Measurements from ENCODE around the gene SOX6.

The SOX6 gene

GRCh38 chr11:16121853-16122252, 234.5 kb downstream of the SOX6 start:
- no peak overlapping the region for H3K27ac Mint-ChIP-seq
- H3K4me1 Mint-ChIP-seq (ENCODE audit: low read depth) = no peaks in the 10 kb centered on the region
- no peak overlapping the region for H3K4me3 Mint-ChIP-seq
- H3K27me3 Mint-ChIP-seq = no peaks in the 10 kb centered on the region
- H3K36me3 Mint-ChIP-seq = no peaks in the 10 kb centered on the region
- H3K9me3 Mint-ChIP-seq (ENCODE audit: low read depth) = no peaks in the 10 kb centered on the region

- Mint-ChIP-seq H3K4me3 (no peak overlapping the region), H3K4me1 (ENCODE audit: low read depth) (no peaks in the 10 kb centered on the region), H3K9me3 (ENCODE audit: low read depth) (no peaks in the 10 kb centered on the region), H3K27ac (no peak overlapping the region), H3K36me3 (no peaks in the 10 kb centered on the region), H3K27me3 (no peaks in the 10 kb centered on the region)
These were observed 236.3 kb downstream of the SOX6 start for GRCh38 chr11:16120008-16120407.

- Mint-ChIP-seq H3K4me1 (ENCODE audit: low read depth) (no peaks in the 10 kb centered on the region), H3K4me3 (no peak overlapping the region), H3K9me3 (ENCODE audit: low read depth) (no peaks in the 10 kb centered on the region), H3K36me3 (no peaks in the 10 kb centered on the region), H3K27ac (no peak overlapping the region), H3K27me3 (no peaks in the 10 kb centered on the region)
These were observed 238.2 kb downstream of the SOX6 start for GRCh38 chr11:16117989-16118756.

- H3K27me3 Mint-ChIP-seq = no peaks in the 10 kb centered on the region
- no peak overlapping the region for H3K4me3 Mint-ChIP-seq
- no peaks in the 10 kb centered on the region for H3K9me3 Mint-ChIP-seq (ENCODE audit: low read depth)
- H3K4me1 Mint-ChIP-seq (ENCODE audit: low read depth) = no peaks in the 10 kb centered on the region
- no peaks in the 10 kb centered on the region for H3K36me3 Mint-ChIP-seq
- H3K27ac Mint-ChIP-seq = no peak overlapping the region
These were observed 241.1 kb downstream of the SOX6 start for GRCh38 chr11:16114978-16115871.

GRCh38 chr11:16114431-16114830, 241.9 kb downstream of the SOX6 start:
- Mint-ChIP-seq H3K36me3 (no peaks in the 10 kb centered on the region), H3K9me3 (ENCODE audit: low read depth) (no peaks in the 10 kb centered on the region), H3K4me1 (ENCODE audit: low read depth) (no peaks in the 10 kb centered on the region), H3K27me3 (no peaks in the 10 kb centered on the region), H3K4me3 (no peak overlapping the region), H3K27ac (no peak overlapping the region)

GRCh38 chr11:16111690-16112089, 244.7 kb downstream of the SOX6 start:
- no peak overlapping the region for H3K27ac Mint-ChIP-seq
- H3K4me3 Mint-ChIP-seq = no peak overlapping the region
- H3K36me3 Mint-ChIP-seq = no peaks in the 10 kb centered on the region
- no peaks in the 10 kb centered on the region for H3K4me1 Mint-ChIP-seq (ENCODE audit: low read depth)
- H3K9me3 Mint-ChIP-seq (ENCODE audit: low read depth) = peaks cover 1% of the 10 kb centered on the region
- H3K27me3 Mint-ChIP-seq = no peaks in the 10 kb centered on the region

- H3K36me3 Mint-ChIP-seq = no peaks in the 10 kb centered on the region
- H3K9me3 Mint-ChIP-seq (ENCODE audit: low read depth) = peaks cover 5% of the 10 kb centered on the region
- H3K27ac Mint-ChIP-seq = no peak overlapping the region
- H3K4me1 Mint-ChIP-seq (ENCODE audit: low read depth) = no peaks in the 10 kb centered on the region
- no peak overlapping the region for H3K4me3 Mint-ChIP-seq
- no peaks in the 10 kb centered on the region for H3K27me3 Mint-ChIP-seq
These were observed 245.5 kb downstream of the SOX6 start for GRCh38 chr11:16110886-16111285.

- Mint-ChIP-seq H3K4me1 (ENCODE audit: low read depth) (no peaks in the 10 kb centered on the region), H3K27ac (no peak overlapping the region), H3K9me3 (ENCODE audit: low read depth) (peaks cover 3% of the 10 kb centered on the region), H3K4me3 (no peak overlapping the region), H3K27me3 (no peaks in the 10 kb centered on the region), H3K36me3 (no peaks in the 10 kb centered on the region)
These were observed 256.9 kb downstream of the SOX6 start for GRCh38 chr11:16099343-16099900.

GRCh38 chr11:16098526-16099205, 257.7 kb downstream of the SOX6 start:
- H3K9me3 Mint-ChIP-seq (ENCODE audit: low read depth) = peaks cover 2% of the 10 kb centered on the region
- H3K4me1 Mint-ChIP-seq (ENCODE audit: low read depth) = no peaks in the 10 kb centered on the region
- H3K27me3 Mint-ChIP-seq = peaks cover 1% of the 10 kb centered on the region
- H3K27ac Mint-ChIP-seq = no peak overlapping the region
- H3K36me3 Mint-ChIP-seq = no peaks in the 10 kb centered on the region
- no peak overlapping the region for H3K4me3 Mint-ChIP-seq

- Mint-ChIP-seq H3K4me1 (ENCODE audit: low read depth) (no peaks in the 10 kb centered on the region), H3K36me3 (no peaks in the 10 kb centered on the region), H3K4me3 (no peak overlapping the region), H3K9me3 (ENCODE audit: low read depth) (no peaks in the 10 kb centered on the region), H3K27ac (no peak overlapping the region), H3K27me3 (peaks cover 1% of the 10 kb centered on the region)
These were observed 258.8 kb downstream of the SOX6 start for GRCh38 chr11:16097543-16097942.

GRCh38 chr11:16096336-16096735, 260.0 kb downstream of the SOX6 start:
- Mint-ChIP-seq H3K36me3 (no peaks in the 10 kb centered on the region), H3K27ac (no peak overlapping the region), H3K9me3 (ENCODE audit: low read depth) (no peaks in the 10 kb centered on the region), H3K4me1 (ENCODE audit: low read depth) (no peaks in the 10 kb centered on the region), H3K27me3 (peaks cover 1% of the 10 kb centered on the region), H3K4me3 (no peak overlapping the region)

GRCh38 chr11:16095756-16096155, 260.6 kb downstream of the SOX6 start:
- no peak overlapping the region for H3K4me3 Mint-ChIP-seq
- H3K4me1 Mint-ChIP-seq (ENCODE audit: low read depth) = no peaks in the 10 kb centered on the region
- no peaks in the 10 kb centered on the region for H3K36me3 Mint-ChIP-seq
- peaks cover 1% of the 10 kb centered on the region for H3K27me3 Mint-ChIP-seq
- H3K27ac Mint-ChIP-seq = no peak overlapping the region
- no peaks in the 10 kb centered on the region for H3K9me3 Mint-ChIP-seq (ENCODE audit: low read depth)

GRCh38 chr11:16093889-16094653, 262.3 kb downstream of the SOX6 start:
- Mint-ChIP-seq H3K4me3 (no peak overlapping the region), H3K4me1 (ENCODE audit: low read depth) (no peaks in the 10 kb centered on the region), H3K9me3 (ENCODE audit: low read depth) (peaks cover 3% of the 10 kb centered on the region), H3K27ac (no peak overlapping the region), H3K36me3 (no peaks in the 10 kb centered on the region), H3K27me3 (peaks cover 1% of the 10 kb centered on the region)

- Mint-ChIP-seq H3K4me3 (no peak overlapping the region), H3K27me3 (peaks cover 1% of the 10 kb centered on the region), H3K27ac (no peak overlapping the region), H3K4me1 (ENCODE audit: low read depth) (no peaks in the 10 kb centered on the region), H3K36me3 (no peaks in the 10 kb centered on the region), H3K9me3 (ENCODE audit: low read depth) (peaks cover 3% of the 10 kb centered on the region)
These were observed 264.5 kb downstream of the SOX6 start for GRCh38 chr11:16091862-16092261.
